Measurements from ENCODE around the gene TIMM44.

Gene TIMM44

GRCh38 chr19:7914099-7914498 is 29.4 kb downstream of the TIMM44 start:
- no peak for DNase-seq (ENCODE audit: low read depth)

- no peak for DNase-seq (ENCODE audit: low read depth)
Measured at GRCh38 chr19:7913652-7914051, 29.8 kb downstream of the TIMM44 start.

GRCh38 chr19:7912697-7913564 is 30.5 kb downstream of the TIMM44 start:
- DNase-seq (ENCODE audit: low read depth): no peak

GRCh38 chr19:7912144-7912696 is 31.2 kb downstream of the TIMM44 start:
- no peak for DNase-seq (ENCODE audit: low read depth)

- DNase-seq (ENCODE audit: low read depth): no peak
Measured at GRCh38 chr19:7911508-7912143, 31.8 kb downstream of the TIMM44 start.

GRCh38 chr19:7910321-7911161 is 32.9 kb downstream of the TIMM44 start:
- no peak for DNase-seq (ENCODE audit: low read depth)

GRCh38 chr19:7909471-7910067 is 33.9 kb downstream of the TIMM44 start:
- no peak for DNase-seq (ENCODE audit: low read depth)

GRCh38 chr19:7908742-7909461 is 34.6 kb downstream of the TIMM44 start:
- no peak for DNase-seq (ENCODE audit: low read depth)

GRCh38 chr19:7908078-7908699 is 35.3 kb downstream of the TIMM44 start:
- DNase-seq (ENCODE audit: low read depth): no peak

GRCh38 chr19:7907544-7907943 is 35.9 kb downstream of the TIMM44 start:
- DNase-seq (ENCODE audit: low read depth): no peak

- DNase-seq (ENCODE audit: low read depth): no peak
Measured at GRCh38 chr19:7907122-7907521, 36.3 kb downstream of the TIMM44 start.

GRCh38 chr19:7905859-7906258 is 37.6 kb downstream of the TIMM44 start:
- no peak for DNase-seq (ENCODE audit: low read depth)

GRCh38 chr19:7905268-7905667 is 38.2 kb downstream of the TIMM44 start:
- DNase-seq (ENCODE audit: low read depth): no peak

- no peak for DNase-seq (ENCODE audit: low read depth)
Measured at GRCh38 chr19:7904074-7905020, 39.1 kb downstream of the TIMM44 start.

- peak; percentile 89 for DNase-seq (ENCODE audit: low read depth)
Measured at GRCh38 chr19:7903244-7904073, 40.0 kb downstream of the TIMM44 start, which contains the start of gene MAP2K7. Gene MAP2K7 (plus strand): TSS chr19:7903877. CDS start chr19:7903945, 68 bp downstream.

- DNase-seq (ENCODE audit: low read depth): no peak
Measured at GRCh38 chr19:7902796-7903243, 40.6 kb downstream of the TIMM44 start.

GRCh38 chr19:7901337-7901736 is 42.1 kb downstream of the TIMM44 start:
- no peak for DNase-seq (ENCODE audit: low read depth)

- no peak for DNase-seq (ENCODE audit: low read depth)
Measured at GRCh38 chr19:7900931-7901330, 42.5 kb downstream of the TIMM44 start.

Data from non-pigmented ciliary epithelial cell (primary cell).